Measurements from ENCODE around the gene GALNT14. TPM values are rescaled to one million over a fixed set of nuclear protein-coding genes. Genes with fewer than 3 reads are reported as not detected.

Gene GALNT14
- total RNA-seq, 3 donors from 2014 or later (not counting 1 experiment from before 2014, with no cell fraction given), result 0.68 TPM; not detected in 2

DNA sequence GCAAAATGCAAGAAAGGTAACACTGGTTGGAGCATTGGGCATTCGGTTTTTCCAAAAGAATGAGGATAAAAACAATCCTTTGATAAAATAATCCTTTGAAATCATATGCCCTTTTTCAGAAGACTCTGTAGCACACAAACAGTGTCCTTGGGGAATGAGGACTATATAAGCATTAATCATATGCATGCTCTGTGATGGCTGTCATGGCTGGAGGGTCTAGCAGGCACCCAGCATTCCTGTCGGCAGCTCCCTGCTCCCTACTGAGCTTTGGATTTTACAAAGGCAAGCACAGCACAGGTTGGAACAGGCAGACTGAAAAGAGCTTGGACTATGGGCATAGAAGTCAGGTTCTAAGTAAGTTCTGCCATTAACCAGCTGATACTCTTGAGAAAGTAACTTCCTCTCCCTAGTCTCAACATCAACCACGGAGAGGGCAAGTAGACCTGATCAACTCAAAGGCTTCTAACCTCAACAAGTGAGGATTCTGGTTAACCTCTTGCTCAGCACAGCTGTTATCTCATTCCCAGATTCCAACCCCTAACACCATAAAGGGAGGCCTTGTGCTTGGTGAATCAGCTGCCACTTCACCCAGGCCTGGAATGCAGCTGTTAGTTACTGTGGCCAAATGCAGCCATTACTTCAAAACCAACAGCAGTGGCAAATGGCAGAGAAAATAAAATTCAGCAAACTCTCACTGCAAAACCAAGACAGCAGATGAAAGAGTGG is 29.5 kb downstream of the GALNT14 start:
- TF ChIP-seq, protein P1, sequence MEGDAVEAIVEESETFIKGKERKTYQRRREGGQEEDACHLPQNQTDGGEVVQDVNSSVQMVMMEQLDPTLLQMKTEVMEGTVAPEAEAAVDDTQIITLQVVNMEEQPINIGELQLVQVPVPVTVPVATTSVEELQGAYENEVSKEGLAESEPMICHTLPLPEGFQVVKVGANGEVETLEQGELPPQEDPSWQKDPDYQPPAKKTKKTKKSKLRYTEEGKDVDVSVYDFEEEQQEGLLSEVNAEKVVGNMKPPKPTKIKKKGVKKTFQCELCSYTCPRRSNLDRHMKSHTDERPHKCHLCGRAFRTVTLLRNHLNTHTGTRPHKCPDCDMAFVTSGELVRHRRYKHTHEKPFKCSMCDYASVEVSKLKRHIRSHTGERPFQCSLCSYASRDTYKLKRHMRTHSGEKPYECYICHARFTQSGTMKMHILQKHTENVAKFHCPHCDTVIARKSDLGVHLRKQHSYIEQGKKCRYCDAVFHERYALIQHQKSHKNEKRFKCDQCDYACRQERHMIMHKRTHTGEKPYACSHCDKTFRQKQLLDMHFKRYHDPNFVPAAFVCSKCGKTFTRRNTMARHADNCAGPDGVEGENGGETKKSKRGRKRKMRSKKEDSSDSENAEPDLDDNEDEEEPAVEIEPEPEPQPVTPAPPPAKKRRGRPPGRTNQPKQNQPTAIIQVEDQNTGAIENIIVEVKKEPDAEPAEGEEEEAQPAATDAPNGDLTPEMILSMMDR (IDR thresholded peaks at IDR 0.05), result no peak
- Mint-ChIP-seq H3K27me3 (ENCODE audit: low read depth in 2 of 2) (peaks cover 20 to 45% of the 10 kb centered on the region in 2 donors), H3K36me3 (no peaks in the 10 kb centered on the region), H3K4me1 (no peaks in the 10 kb centered on the region), H3K27ac (no peak overlapping the region), H3K9me3 (no peaks in the 10 kb centered on the region), H3K4me3 (no peak overlapping the region)
- DNase-seq, result no peak
- H3K4me3 ChIP-seq (ENCODE audit: low read length), result no peak overlapping the region
- no peaks in the 10 kb centered on the region for H3K27me3 ChIP-seq (ENCODE audit: control insufficient read depth, insufficient read depth, low read length)
- 83% methylated on average over 3 of the region's 3 CpGs for WGBS (ENCODE audit: insufficient coverage)
- ATAC-seq, result no peak
- H3K9me3 ChIP-seq (ENCODE audit: control insufficient read depth, insufficient read depth, low read length), result no peaks in the 10 kb centered on the region
- no peaks in the 10 kb centered on the region for H3K36me3 ChIP-seq (ENCODE audit: control insufficient read depth, insufficient read depth, low read length)
- intact Hi-C loops (cut with micrococcal nuclease), result no loop called here
- no peaks in the 10 kb centered on the region for H3K4me1 ChIP-seq (ENCODE audit: control insufficient read depth, insufficient read depth, low read length)
- no peak overlapping the region for H3K27ac ChIP-seq (ENCODE audit: low read length)

DNA sequence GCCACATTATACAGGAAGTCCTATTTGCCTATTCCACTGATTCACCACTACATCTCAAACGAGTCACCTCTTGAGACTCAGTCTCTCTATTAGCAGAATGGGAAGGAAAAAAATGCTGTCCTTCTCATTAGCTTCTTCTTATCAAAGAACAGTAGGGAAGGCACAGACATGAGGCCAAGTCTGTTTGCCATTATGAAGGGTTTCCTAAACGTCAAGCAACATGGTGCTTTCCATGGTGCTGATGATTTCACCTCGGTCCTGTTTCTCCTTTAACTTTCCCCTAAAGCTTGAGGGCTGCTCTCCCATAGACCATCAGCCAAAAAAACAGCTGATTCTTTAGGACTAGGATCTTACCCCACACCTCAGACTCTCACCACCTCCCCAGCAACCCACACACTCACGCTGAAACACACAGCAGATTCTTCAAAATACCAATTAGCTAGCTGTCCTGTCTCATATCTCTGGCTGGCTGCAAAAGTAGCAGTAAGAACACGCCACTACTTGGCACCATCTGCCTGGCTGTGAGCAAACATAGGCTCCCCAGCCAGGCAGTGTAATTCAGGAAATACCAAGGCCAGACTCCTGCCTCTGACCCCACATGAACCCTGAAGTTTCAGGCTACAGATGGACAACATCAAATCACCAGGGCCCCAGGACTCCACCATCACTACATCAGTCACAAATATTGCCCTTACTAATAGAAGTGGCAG is 30.5 kb downstream of the GALNT14 start:
- H3K36me3 ChIP-seq (ENCODE audit: control insufficient read depth, insufficient read depth, low read length), result no peaks in the 10 kb centered on the region
- ATAC-seq (no peak), DNase-seq (no peak)
- no peaks in the 10 kb centered on the region for H3K4me1 Mint-ChIP-seq
- no peaks in the 10 kb centered on the region for H3K9me3 Mint-ChIP-seq
- intact Hi-C loops (cut with micrococcal nuclease), result no loop called here
- H3K27ac ChIP-seq (ENCODE audit: low read length), result no peak overlapping the region
- no peaks in the 10 kb centered on the region for H3K36me3 Mint-ChIP-seq
- no peaks in the 10 kb centered on the region for H3K27me3 ChIP-seq (ENCODE audit: control insufficient read depth, insufficient read depth, low read length)
- 87% methylated on average over 5 of the region's 5 CpGs for WGBS (ENCODE audit: insufficient coverage)
- no peaks in the 10 kb centered on the region for H3K9me3 ChIP-seq (ENCODE audit: control insufficient read depth, insufficient read depth, low read length)
- H3K27me3 Mint-ChIP-seq (ENCODE audit: low read depth in 2 of 2), result peaks cover 25 to 48% of the 10 kb centered on the region in 2 donors
- H3K4me1 ChIP-seq (ENCODE audit: control insufficient read depth, insufficient read depth, low read length), result no peaks in the 10 kb centered on the region
- no peak overlapping the region for H3K4me3 Mint-ChIP-seq
- TF ChIP-seq, protein P1 (IDR thresholded peaks at IDR 0.05), result no peak
- H3K27ac Mint-ChIP-seq, result no peak overlapping the region
- H3K4me3 ChIP-seq (ENCODE audit: low read length), result no peak overlapping the region

DNA sequence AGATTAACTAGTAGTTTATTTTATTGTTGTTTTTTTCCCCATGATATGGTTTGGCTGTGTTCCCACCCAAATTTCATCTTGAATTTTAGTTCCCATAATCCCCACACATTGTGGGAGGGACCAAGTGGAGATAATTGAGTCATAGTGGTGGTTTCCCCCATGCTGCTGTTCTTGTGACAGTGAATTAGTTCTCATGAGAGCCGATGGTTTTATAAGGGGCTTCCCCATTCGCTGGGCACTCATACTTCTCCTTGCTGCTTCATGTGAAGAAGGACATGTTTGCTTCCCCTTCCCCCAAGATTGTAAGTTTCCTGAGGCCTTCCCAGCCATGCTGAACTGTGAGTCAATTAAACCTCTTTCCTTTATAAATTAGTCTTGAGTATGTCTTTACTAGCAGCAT is 36.5 kb downstream of the GALNT14 start:
- no peak overlapping the region for H3K27ac ChIP-seq (ENCODE audit: low read length)
- no peak overlapping the region for H3K27ac Mint-ChIP-seq
- H3K36me3 Mint-ChIP-seq, result no peaks in the 10 kb centered on the region
- H3K4me3 Mint-ChIP-seq, result no peak overlapping the region
- H3K27me3 ChIP-seq (ENCODE audit: control insufficient read depth, insufficient read depth, low read length), result no peaks in the 10 kb centered on the region
- no peaks in the 10 kb centered on the region for H3K9me3 ChIP-seq (ENCODE audit: control insufficient read depth, insufficient read depth, low read length)
- no peak for ATAC-seq
- peaks cover 32 to 40% of the 10 kb centered on the region in 2 donors for H3K27me3 Mint-ChIP-seq (ENCODE audit: low read depth in 2 of 2)
- H3K4me3 ChIP-seq (ENCODE audit: low read length), result no peak overlapping the region
- WGBS (ENCODE audit: insufficient coverage), result 78% methylated on average over 2 of the region's 2 CpGs
- TF ChIP-seq, protein P1 (IDR thresholded peaks at IDR 0.05), result no peak
- DNase-seq, result no peak
- no peaks in the 10 kb centered on the region for H3K36me3 ChIP-seq (ENCODE audit: control insufficient read depth, insufficient read depth, low read length)
- intact Hi-C loops (cut with micrococcal nuclease), result no loop called here
- H3K4me1 ChIP-seq (ENCODE audit: control insufficient read depth, insufficient read depth, low read length), result no peaks in the 10 kb centered on the region
- H3K4me1 Mint-ChIP-seq, result no peaks in the 10 kb centered on the region
- no peaks in the 10 kb centered on the region for H3K9me3 Mint-ChIP-seq
